GDM1 (cell line): ENCODE measurements around the gene NOL4L.

Experiments
- DNase-seq: peaks from one replicate; lab custom pipeline; 2025; lab: John Stamatoyannopoulos, UW

NOL4L gene

GRCh38 chr20:32483351-32484224 lies 101.5 kb downstream of the NOL4L start:
- DNase-seq = peak; percentile 80

- peak; percentile 4 for DNase-seq
Measured at GRCh38 chr20:32482442-32483261, 102.5 kb downstream of the NOL4L start.

GRCh38 chr20:32482143-32482441 lies 103.0 kb downstream of the NOL4L start:
- DNase-seq = no peak

GRCh38 chr20:32481311-32482142 lies 103.6 kb downstream of the NOL4L start:
- no peak for DNase-seq

DNA sequence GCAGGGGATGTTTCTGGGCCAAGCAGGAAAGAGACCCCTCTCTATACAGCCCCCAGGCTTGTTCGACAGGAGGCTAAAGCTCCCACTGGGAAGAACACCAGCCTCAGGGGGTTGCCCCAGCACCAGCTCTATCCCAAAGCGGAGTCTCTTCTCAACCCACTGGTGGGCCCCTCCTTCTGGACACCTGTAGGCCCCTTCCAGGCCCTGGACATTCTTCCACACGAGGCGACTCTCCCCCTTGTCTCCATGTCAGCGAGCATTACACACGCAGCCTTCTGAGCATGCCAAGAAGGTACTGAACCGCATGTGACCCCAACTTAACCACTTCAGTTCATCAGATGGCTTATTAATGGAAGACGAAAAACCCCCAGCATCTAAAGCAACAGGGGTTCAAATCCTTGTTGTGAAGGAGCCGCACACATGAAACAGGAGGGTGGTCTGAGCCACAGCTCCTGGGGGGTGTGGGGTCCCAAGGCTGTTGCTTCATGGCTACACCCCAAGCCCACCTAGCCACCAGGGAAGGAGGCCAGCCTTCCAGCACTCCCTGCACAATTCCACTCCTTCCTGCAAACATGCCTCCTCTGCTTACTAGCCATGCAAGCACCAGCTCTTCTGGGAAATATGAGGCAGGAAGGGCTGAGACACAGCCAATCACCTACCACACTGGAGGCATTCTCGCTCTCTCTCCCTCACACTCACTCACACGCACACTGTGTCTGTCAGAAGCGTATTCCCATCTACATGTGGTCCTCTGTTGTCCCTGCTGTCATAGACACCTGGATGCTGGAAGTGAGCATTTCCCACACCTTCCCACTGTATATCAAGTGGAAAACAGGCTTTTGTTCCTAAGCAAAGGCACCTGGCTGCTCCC lies 104.5 kb downstream of the NOL4L start:
- no peak for DNase-seq

DNA sequence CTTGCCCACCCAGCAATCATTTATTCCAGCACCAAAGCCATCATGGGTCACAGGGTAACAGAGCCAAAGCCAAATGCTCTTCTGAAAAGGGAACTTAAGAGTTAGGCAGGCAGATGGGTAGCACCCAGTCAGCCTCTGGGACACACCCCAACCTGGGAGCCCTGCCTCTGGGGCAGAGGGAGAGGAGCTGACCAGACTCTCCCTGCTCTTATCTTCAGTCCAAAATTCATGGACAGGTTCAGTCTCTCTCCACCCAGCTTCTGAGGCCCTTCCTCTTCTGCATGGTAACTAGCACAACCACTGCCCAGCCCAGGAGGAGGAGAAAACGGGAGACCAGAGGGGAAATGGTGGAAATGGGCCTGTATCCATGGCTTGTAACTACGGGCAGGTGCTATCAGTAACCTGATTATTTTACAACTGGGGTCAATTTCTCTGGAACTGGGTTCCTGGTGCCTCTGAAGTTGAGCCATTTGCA lies 105.4 kb downstream of the NOL4L start:
- DNase-seq = no peak

DNA sequence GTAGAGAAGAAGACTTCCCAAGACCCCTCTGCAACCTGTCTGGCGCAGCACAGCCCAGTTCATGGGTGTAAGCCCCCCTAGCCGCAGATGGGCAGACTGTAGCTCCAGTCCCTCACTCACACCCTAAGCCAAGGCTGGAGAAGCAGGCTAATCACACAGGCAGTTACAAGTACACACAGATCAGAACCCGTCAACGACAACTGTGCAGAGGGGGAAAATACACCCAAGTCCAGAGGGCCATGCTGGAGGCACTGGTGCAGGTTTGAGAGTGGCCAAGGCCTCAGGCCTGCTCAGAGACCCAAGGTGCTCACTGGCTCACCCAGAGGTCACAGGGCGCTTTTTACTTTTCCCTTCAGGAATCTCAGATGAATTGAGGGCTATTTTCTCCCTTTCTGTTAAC lies 106.1 kb downstream of the NOL4L start:
- no peak for DNase-seq

DNA sequence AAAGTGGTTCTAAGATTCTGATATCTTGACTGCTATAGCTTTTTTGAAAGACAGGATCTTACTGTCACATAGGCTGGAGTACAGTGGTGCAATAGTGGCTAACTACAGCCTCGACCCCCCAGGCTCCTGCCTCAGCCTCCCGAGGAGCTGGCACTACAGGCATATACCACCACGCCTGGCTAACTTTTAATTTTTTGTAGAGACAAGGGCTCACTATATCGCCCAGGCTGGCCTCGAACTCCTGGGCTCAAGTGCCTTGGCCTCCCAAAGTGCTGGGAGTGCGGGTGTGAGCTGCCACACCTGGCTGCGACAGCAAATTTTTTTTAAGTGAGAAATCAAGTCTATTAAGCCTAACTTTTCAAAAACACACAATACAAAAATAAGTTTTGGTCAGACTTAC lies 106.6 kb downstream of the NOL4L start:
- no peak for DNase-seq

DNA sequence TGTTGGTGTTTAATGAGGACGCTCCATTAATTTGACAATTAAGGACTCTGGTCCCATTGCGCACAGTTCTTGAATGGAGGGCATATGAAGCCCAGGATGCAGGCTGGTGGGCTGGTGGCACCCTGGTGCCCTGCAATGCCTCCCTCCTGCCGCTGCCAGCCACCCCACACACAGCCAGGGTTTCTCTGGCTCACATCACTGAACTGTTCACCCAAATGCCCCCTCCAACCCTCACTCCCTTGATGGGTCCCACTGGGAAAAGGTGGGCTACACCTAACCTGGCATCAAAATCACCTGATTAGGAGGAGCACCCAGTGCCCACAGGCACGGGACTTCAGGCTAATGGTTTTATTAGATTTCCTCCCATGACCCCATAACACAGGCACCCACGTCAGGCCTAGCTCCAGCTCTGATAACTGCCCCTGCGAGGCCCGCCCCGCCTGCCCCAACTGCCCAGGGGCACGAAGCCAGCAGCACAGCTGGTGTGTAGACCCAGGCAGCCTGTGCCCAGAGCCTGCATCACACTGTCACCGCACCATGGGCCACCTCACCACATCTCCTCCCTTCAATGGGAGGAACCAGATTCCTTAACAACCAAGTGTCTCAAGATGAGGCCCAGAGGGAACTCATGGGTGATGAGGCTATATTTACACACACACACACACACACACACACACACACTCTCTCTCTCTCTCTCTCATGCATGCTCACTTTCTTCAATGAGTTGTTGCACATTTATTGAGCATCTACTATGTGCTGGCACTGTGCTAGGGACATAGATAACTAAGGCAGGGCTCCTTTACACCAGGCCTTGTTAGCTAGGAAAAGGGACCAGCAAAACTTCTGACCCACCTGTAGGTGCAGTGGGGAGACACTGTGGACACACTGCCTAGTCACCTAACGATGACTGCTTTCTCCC lies 107.3 kb downstream of the NOL4L start:
- no peak for DNase-seq

- DNase-seq = no peak
Measured at GRCh38 chr20:32476684-32477593, 108.2 kb downstream of the NOL4L start.

- DNase-seq = no peak
Measured at GRCh38 chr20:32474967-32475811, 109.9 kb downstream of the NOL4L start.

DNA sequence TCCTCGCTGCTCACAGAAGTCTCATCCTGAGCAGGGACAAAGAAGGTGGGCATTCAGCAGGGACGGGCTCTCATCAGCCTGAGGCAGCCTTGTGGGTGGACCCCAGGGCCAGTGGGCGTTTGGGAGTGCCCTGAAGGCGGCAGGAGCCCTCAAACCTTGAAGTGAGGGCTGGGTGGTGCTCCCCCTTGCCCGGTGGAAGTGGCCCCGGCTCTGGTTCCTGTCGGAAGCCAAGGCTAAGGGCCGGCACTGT lies 110.5 kb downstream of the NOL4L start:
- no peak for DNase-seq

- DNase-seq = no peak
Measured at GRCh38 chr20:32474009-32474716, 111.0 kb downstream of the NOL4L start.

- DNase-seq = no peak
Measured at GRCh38 chr20:32473231-32474008, 111.7 kb downstream of the NOL4L start.

GRCh38 chr20:32472581-32473207 lies 112.4 kb downstream of the NOL4L start:
- no peak for DNase-seq

GRCh38 chr20:32470940-32471339 lies 114.2 kb downstream of the NOL4L start:
- no peak for DNase-seq
